Large intestine (tissue), 3 donors: ENCODE results near the gene LTB. TPM values are rescaled to one million over a fixed set of nuclear protein-coding genes. Genes with fewer than 3 reads are reported as not detected.
A peak's percentile ranks its signal among the peaks of the same experiment; 100 is the strongest.
"Not testable (repeated sequence)": the region's sequence is repeated elsewhere in the genome, so short reads cannot be mapped to it uniquely, and the experiment has no call there.

ENCODE experiments used
- DNase-seq, 2 donors: peaks; one replicate each; pipeline versions ENCODE4 v3.0.0 to v3.0.0-alpha.2; 2013
- H3K27ac ChIP-seq: one replicate; pipeline ENCODE4 v1.5.1; 2013; ENCODE audit warnings: low read length
- H3K27me3 ChIP-seq: 2 replicates; pipeline ENCODE4 v1.6.1; 2013; ENCODE audit warnings: low read length; ENCODE audit not compliant: control insufficient read depth, insufficient read depth
- H3K36me3 ChIP-seq: 2 replicates; pipeline ENCODE4 v1.6.1; 2013; ENCODE audit warnings: low read length; ENCODE audit not compliant: control insufficient read depth, insufficient read depth
- H3K4me1 ChIP-seq: one replicate; pipeline ENCODE4 v1.6.1; 2013; ENCODE audit warnings: low read length; ENCODE audit not compliant: control insufficient read depth, insufficient read depth
- H3K4me3 ChIP-seq: one replicate; pipeline ENCODE4 v1.5.1; 2013; ENCODE audit warnings: low read length
- H3K9me3 ChIP-seq: one replicate; pipeline ENCODE4 v1.6.1; 2013; ENCODE audit warnings: mild to moderate bottlenecking, low read depth, low read length, moderate library complexity; ENCODE audit not compliant: control insufficient read depth
- WGBS: methylation state at CpG from one replicate; pipeline ENCODE4 v1.1.5; 2013; ENCODE audit warnings: low lambda C conversion rate; ENCODE audit not compliant: insufficient coverage; 5-methylcytosine and 5-hydroxymethylcytosine counted together
- polyA plus RNA-seq: library from polyadenylated mRNA; unstranded; fragments of 120-200 nt; gene quantifications from one replicate; pipeline ENCODE4 v1.2.1, GENCODE V29; 2013

Gene LTB
- polyA plus RNA-seq, 1 donor: 20.1 TPM

DNA sequence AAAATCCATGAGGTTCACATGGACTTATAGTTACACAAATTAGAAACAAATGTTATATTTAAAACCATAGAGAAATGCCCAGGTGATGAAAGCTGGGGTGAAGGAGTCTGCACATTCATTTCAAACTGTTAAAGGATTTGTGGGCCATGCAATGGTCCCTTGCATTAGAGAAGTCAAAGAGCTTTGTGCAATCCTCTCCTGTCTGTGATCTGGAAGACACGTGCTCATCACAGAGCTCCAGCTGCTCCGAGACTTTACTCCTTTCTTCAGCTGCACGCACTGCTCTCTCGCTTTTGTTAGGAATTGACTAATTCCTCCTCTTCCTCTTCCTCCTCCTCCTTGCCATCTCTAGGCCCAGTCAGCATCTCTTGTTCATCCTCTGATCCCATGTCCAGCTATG is 28.7 kb upstream of the LTB start:
- no peak for DNase-seq
- H3K27ac ChIP-seq: no peak overlapping the region
- H3K4me1 ChIP-seq: peaks cover 22% of the 10 kb centered on the region
- H3K4me3 ChIP-seq: no peak overlapping the region
- H3K27me3 ChIP-seq: no peaks in the 10 kb centered on the region
- H3K36me3 ChIP-seq: no peaks in the 10 kb centered on the region
- WGBS: 90% methylated on average over 2 of the region's 4 CpGs
- H3K9me3 ChIP-seq: no peaks in the 10 kb centered on the region

- Histone ChIP-seq H3K4me3 (no peak overlapping the region), H3K27ac (no peak overlapping the region), H3K27me3 (no peaks in the 10 kb centered on the region), H3K36me3 (no peaks in the 10 kb centered on the region), H3K4me1 (peaks cover 14% of the 10 kb centered on the region), H3K9me3 (no peaks in the 10 kb centered on the region)
- no peak for DNase-seq
- no CpG with 5 or more reads among the region's 8 CpGs for WGBS
Measured at GRCh38 chr6:31609519-31610406, 27.5 kb upstream of the LTB start.

DNA sequence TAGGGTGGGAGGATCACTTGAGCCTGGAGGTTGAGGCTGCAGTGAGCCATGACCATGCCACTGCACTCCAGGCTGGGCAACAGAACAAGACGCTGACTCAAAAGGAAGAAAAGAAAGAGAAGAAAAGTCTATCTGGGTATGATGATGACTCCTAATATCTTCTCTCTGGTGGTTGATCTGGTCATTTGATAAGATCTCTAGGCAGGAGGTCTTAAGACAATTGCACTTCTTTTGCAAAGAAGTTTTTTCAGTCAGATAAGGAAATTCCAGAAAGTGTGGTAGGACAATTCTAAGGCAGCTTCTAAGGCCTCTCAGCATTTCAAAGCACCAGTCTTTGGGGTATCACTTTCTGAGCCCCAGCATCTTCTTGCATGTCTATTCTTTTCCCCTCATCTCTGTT is 25.1 kb upstream of the LTB start:
- H3K27ac ChIP-seq: no peak overlapping the region
- H3K36me3 ChIP-seq: no peaks in the 10 kb centered on the region
- no peaks in the 10 kb centered on the region for H3K27me3 ChIP-seq
- H3K9me3 ChIP-seq: no peaks in the 10 kb centered on the region
- WGBS: no CpG with 5 or more reads among the region's 1 CpG
- no peak overlapping the region for H3K4me3 ChIP-seq
- no peak for DNase-seq
- H3K4me1 ChIP-seq: no peaks in the 10 kb centered on the region

GRCh38 chr6:31597006-31597405 is 14.8 kb upstream of the LTB start:
- H3K4me3 ChIP-seq: no peak overlapping the region
- DNase-seq: no peak
- H3K27ac ChIP-seq: no peak overlapping the region
- no peaks in the 10 kb centered on the region for H3K36me3 ChIP-seq
- no peaks in the 10 kb centered on the region for H3K27me3 ChIP-seq
- H3K9me3 ChIP-seq: no peaks in the 10 kb centered on the region
- H3K4me1 ChIP-seq: no peaks in the 10 kb centered on the region
- WGBS: no CpG with 5 or more reads among the region's 2 CpGs

DNA sequence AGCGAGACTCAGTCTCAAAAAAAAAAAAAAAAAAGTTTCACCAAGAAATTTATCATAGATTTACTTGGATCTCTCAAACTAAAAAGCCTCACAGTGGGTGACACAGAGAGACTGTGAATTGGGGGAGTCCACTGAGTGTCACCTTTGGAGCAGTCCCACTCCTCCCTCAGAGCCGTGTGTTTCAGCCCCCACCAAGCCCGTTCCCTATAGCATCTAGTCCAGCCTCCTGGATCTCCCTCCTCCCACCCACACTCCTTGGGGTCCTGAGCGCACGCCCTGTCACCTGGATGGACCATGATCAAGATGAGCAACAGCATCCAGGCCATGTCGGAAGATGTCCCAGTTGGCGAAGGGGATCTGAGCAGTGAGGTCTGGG is 10.2 kb upstream of the LTB start:
- no peak overlapping the region for H3K27ac ChIP-seq
- WGBS: no CpG with 5 or more reads among the region's 7 CpGs
- DNase-seq: no peak
- H3K4me1 ChIP-seq: no peaks in the 10 kb centered on the region
- no peak overlapping the region for H3K4me3 ChIP-seq
- H3K27me3 ChIP-seq: peaks cover 2% of the 10 kb centered on the region
- H3K9me3 ChIP-seq: no peaks in the 10 kb centered on the region
- H3K36me3 ChIP-seq: no peaks in the 10 kb centered on the region

- not testable (repeated sequence) for H3K4me3 ChIP-seq, H3K36me3 ChIP-seq, H3K9me3 ChIP-seq, H3K27me3 ChIP-seq, H3K27ac ChIP-seq, H3K4me1 ChIP-seq, DNase-seq
- WGBS: no CpG with 5 or more reads among the region's 5 CpGs
Measured at GRCh38 chr6:31590691-31591090, 8.5 kb upstream of the LTB start.

GRCh38 chr6:31588871-31589650 is 6.8 kb upstream of the LTB start:
- Histone ChIP-seq H3K36me3 (no peaks in the 10 kb centered on the region), H3K27me3 (peaks cover 10% of the 10 kb centered on the region), H3K4me3 (no peak overlapping the region), H3K27ac (no peak overlapping the region), H3K4me1 (no peaks in the 10 kb centered on the region), H3K9me3 (no peaks in the 10 kb centered on the region)
- 40% methylated on average over 1 of the region's 9 CpGs for WGBS
- DNase-seq: no peak

DNA sequence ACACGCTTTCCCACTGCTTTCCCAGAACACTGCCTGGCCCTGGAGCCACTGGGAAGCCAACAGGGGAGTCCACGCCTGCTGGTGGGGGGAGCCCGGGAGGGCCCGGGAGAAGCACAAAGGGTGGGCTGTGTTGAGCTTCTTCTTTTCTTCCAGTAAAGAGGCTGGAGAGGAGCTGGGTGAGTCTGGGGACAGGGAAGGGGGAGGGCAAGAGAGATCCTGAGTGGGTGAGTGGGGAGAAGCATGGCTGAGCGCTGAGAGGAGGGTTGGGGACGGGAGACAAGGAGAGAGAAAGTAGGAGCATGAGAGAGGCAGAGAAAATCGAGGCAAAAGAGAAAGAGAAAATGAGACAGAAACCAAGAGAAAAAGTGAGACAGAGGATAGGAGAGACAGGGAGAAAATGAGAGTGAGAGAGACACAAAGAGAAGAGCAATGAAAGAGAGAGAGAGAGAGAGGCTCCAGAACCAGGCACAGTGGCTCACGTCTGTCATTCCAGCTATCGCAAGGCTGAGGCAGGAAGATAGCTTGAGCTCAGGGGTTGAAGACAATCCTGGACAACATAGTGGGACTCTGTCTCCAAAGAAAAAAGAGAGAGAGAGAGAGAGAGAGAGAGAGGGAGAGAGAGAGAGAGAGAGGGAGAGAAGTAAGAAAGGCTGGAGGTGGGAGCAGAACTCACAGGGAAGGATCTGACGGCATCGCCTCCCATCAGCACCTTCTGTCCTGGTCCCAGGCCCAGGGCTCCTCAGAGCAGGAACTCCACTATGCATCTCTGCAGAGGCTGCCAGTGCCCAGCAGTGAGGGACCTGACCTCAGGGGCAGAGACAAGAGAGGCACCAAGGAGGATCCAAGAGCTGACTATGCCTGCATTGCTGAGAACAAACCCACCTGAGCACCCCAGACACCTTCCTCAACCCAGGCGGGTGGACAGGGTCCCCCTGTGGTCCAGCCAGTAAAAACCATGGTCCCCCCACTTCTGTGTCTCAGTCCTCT is 5.9 kb upstream of the LTB start:
- WGBS: 67% methylated on average over 4 of the region's 12 CpGs
- H3K4me3 ChIP-seq: no peak overlapping the region
- H3K9me3 ChIP-seq: no peaks in the 10 kb centered on the region
- H3K4me1 ChIP-seq: no peaks in the 10 kb centered on the region
- peaks cover 10% of the 10 kb centered on the region for H3K27me3 ChIP-seq
- H3K27ac ChIP-seq: no peak overlapping the region
- H3K36me3 ChIP-seq: no peaks in the 10 kb centered on the region
- DNase-seq: no peak

- H3K27me3 ChIP-seq: peaks cover 16% of the 10 kb centered on the region
- no peaks in the 10 kb centered on the region for H3K36me3 ChIP-seq
- DNase-seq: no peak
- WGBS: no CpG with 5 or more reads among the region's 9 CpGs
- H3K9me3 ChIP-seq: no peaks in the 10 kb centered on the region
- peak overlapping the region; percentile 1 for H3K4me3 ChIP-seq
- peaks cover 4% of the 10 kb centered on the region for H3K4me1 ChIP-seq
- no peak overlapping the region for H3K27ac ChIP-seq
Measured at GRCh38 chr6:31586599-31587281, 4.5 kb upstream of the LTB start.
